Right atrium auricular region (tissue), 2 donors: ENCODE measurements around the gene REEP3. TPM values are rescaled to one million over a fixed set of nuclear protein-coding genes. Genes with fewer than 3 reads are reported as not detected.

Experiments
- DNase-seq: peaks from one replicate; pipeline ENCODE4 v3.0.0-alpha.2; 2019; ENCODE audit warnings: low spot score
- H3K27ac ChIP-seq, 2 donors: fragments of 200-600 bp; sonication (generic); 1 replicate in 1 of 2; 2 replicates in 1 of 2; pipeline ENCODE4 v1.5.1; 2016 to 2019
- H3K27me3 ChIP-seq, 2 donors: fragments of 200-600 bp; sonication (generic); one replicate each; pipeline versions ENCODE4 v1.5.1 to v1.6.0; 2017 to 2019
- H3K36me3 ChIP-seq: fragments of 200-600 bp; sonication (generic); one replicate; pipeline ENCODE4 v1.5.1; 2016
- H3K4me1 ChIP-seq, 2 donors: fragments of 200-600 bp; sonication (generic); one replicate each; pipeline versions ENCODE4 v1.5.1 to v1.6.0; 2017 to 2019
- H3K4me3 ChIP-seq, 2 donors: fragments of 200-600 bp; sonication (generic); 1 replicate in 1 of 2; 2 replicates in 1 of 2; pipeline ENCODE4 v1.5.1; 2017 to 2019; ENCODE audit warnings: mild to moderate bottlenecking in 1 of 2, moderate library complexity in 1 of 2
- H3K9me3 ChIP-seq, 2 donors: fragments of 200-600 bp; sonication (generic); one replicate each; pipeline ENCODE4 v1.5.1; 2019
- total RNA-seq, 2 donors: library from RNA; depleted of rRNA; stranded (reverse); fragments of >200 nt; gene quantifications; one replicate each; pipeline ENCODE4 v1.1.0, GENCODE V29; 2016
- TF ChIP-seq, protein P1 (sequence below), 2 donors: fragments of 200-600 bp; sonication (generic); IDR thresholded peaks; one replicate each; pipeline ENCODE4 v1.5.1; 2019; ENCODE audit warnings: antibody characterized with exemption in 2 of 2

REEP3 gene
- total RNA-seq, 2 donors from 2014 or later: 41.4 to 42.7 TPM

DNA sequence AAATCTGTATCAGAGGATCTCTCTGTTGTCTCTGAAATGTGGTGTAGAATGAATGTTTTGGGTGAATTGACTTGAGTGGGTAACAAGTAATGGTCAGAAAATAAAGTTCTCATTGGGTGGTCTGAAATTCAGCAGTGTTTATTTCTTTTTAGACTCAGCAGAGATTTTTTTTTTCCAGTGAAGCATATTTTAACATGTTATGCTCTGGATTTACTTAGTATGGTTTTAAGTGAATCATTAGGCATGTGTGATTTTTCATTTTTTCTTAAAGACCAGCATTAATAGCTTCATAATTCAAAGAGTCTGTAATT lies 63.5 kb downstream of the REEP3 start:
- TF ChIP-seq, protein P1, sequence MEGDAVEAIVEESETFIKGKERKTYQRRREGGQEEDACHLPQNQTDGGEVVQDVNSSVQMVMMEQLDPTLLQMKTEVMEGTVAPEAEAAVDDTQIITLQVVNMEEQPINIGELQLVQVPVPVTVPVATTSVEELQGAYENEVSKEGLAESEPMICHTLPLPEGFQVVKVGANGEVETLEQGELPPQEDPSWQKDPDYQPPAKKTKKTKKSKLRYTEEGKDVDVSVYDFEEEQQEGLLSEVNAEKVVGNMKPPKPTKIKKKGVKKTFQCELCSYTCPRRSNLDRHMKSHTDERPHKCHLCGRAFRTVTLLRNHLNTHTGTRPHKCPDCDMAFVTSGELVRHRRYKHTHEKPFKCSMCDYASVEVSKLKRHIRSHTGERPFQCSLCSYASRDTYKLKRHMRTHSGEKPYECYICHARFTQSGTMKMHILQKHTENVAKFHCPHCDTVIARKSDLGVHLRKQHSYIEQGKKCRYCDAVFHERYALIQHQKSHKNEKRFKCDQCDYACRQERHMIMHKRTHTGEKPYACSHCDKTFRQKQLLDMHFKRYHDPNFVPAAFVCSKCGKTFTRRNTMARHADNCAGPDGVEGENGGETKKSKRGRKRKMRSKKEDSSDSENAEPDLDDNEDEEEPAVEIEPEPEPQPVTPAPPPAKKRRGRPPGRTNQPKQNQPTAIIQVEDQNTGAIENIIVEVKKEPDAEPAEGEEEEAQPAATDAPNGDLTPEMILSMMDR (IDR thresholded peaks at IDR 0.05): no peak
- H3K9me3 ChIP-seq: no peaks in the 10 kb centered on the region
- H3K4me3 ChIP-seq: no peak overlapping the region
- H3K27me3 ChIP-seq: no peaks in the 10 kb centered on the region
- H3K36me3 ChIP-seq: no peaks in the 10 kb centered on the region
- H3K4me1 ChIP-seq: peaks cover 0 to 18% of the 10 kb centered on the region in 2 donors
- no peak for DNase-seq
- no peak overlapping the region for H3K27ac ChIP-seq

- Histone ChIP-seq H3K4me1 (peaks cover 0 to 15% of the 10 kb centered on the region in 2 donors), H3K4me3 (no peak overlapping the region), H3K27me3 (no peaks in the 10 kb centered on the region), H3K9me3 (no peaks in the 10 kb centered on the region), H3K27ac (no peak overlapping the region), H3K36me3 (no peaks in the 10 kb centered on the region)
- DNase-seq: no peak
- TF ChIP-seq, protein P1 (IDR thresholded peaks at IDR 0.05): no peak
These were observed 63.8 kb downstream of the REEP3 start for GRCh38 chr10:63585041-63585440.

DNA sequence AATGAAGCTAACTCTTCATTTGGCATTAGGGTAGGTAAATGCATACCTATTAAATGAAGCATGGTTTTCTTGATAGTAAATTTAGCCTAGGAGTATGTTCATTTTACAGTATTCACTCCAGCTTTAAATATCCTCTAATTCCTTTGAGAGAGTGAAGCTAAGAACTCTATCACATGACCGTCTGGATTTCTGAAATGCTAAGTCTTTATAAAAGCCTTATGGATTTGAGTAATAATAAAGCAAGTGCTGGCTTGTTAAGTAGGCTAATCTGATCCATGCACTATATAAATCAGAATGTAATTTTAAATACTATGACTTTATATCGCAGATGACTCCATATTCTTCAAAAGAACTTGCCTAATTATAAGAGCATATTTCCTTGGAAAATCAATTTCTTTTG lies 64.8 kb downstream of the REEP3 start:
- Histone ChIP-seq H3K4me1 (peaks cover 0 to 15% of the 10 kb centered on the region in 2 donors), H3K27me3 (no peaks in the 10 kb centered on the region), H3K27ac (no peak overlapping the region), H3K4me3 (no peak overlapping the region), H3K9me3 (no peaks in the 10 kb centered on the region), H3K36me3 (no peaks in the 10 kb centered on the region)
- DNase-seq: no peak
- TF ChIP-seq, protein P1 (IDR thresholded peaks at IDR 0.05): no peak

- H3K27me3 ChIP-seq: no peaks in the 10 kb centered on the region
- no peak overlapping the region for H3K4me3 ChIP-seq
- no peaks in the 10 kb centered on the region for H3K9me3 ChIP-seq
- H3K36me3 ChIP-seq: no peaks in the 10 kb centered on the region
- peaks cover 0 to 15% of the 10 kb centered on the region in 2 donors for H3K4me1 ChIP-seq
- DNase-seq: no peak
- H3K27ac ChIP-seq: no peak overlapping the region
- TF ChIP-seq, protein P1 (IDR thresholded peaks at IDR 0.05): no peak
These were observed 66.0 kb downstream of the REEP3 start for GRCh38 chr10:63587191-63587590.

DNA sequence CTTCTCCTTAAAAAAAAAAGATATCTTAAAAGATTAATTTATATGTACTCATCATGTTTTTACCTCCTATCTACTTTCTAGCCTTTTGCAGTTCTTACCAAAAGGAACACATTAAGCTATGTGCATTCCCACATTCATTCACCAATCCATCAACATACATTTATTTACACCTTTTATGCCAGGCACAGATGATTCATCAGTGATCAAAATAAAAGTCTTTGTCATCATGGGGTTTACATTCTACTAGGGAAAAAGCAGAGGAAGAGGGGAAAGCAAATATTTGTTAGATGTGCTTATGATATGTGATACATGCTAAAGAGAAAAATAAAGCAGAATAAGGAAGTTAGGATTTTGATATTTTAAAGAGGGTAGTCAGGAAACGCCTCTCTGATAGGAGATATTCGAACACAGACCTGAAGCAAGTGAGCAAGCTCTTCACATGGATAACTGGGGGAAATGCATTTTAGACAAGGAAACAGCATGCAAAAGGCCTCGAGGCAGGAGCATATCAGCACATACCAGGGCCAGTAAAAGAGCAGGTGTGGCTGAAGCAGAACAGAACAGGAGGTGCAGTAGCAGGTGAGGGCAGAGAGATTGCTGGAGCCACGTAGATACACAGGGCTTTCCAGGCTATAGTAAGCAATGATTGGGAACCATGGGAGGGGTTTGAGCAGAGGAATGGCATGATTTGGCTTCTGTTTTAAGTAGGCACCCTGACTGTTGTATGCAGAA lies 67.4 kb downstream of the REEP3 start:
- Histone ChIP-seq H3K4me3 (no peak overlapping the region), H3K27ac (no peak overlapping the region), H3K36me3 (no peaks in the 10 kb centered on the region), H3K27me3 (no peaks in the 10 kb centered on the region), H3K4me1 (peaks cover 0 to 18% of the 10 kb centered on the region in 2 donors), H3K9me3 (no peaks in the 10 kb centered on the region)
- TF ChIP-seq, protein P1 (IDR thresholded peaks at IDR 0.05): no peak
- DNase-seq: no peak
